PFSK-1 (cell line): ENCODE data around the gene ACP6.

Experiments
- FOXP2 ChIP-seq: optimal IDR thresholded peaks from 2 replicates; pipeline ENCODE3; 2011; ENCODE audit warnings: borderline replicate concordance, control low read depth, inconsistent platforms; ENCODE audit not compliant: insufficient read depth; ENCODE audit errors: extremely low read length, extremely low read depth
- POLR2AphosphoS5 ChIP-seq: IDR thresholded peaks from 2 replicates; pipeline ENCODE4 v1.6.1; 2012; ENCODE audit warnings: low read depth, mild to moderate bottlenecking, control low read depth, low read length, moderate library complexity
- REST ChIP-seq, 2 experiments: IDR thresholded peaks; 2 replicates each; pipeline versions ENCODE4 v1.6.1 to v1.8.0; 2011 to 2012; ENCODE audit warnings: low read depth in 2 of 2, low read length in 2 of 2, control low read depth in 1 of 2, inconsistent platforms in 1 of 2, mild to moderate bottlenecking in 1 of 2, moderate library complexity in 1 of 2; ENCODE audit not compliant: insufficient read depth in 1 of 2
- SIN3A ChIP-seq: IDR thresholded peaks from 2 replicates; pipeline ENCODE4 v1.6.1; 2012; ENCODE audit warnings: mild to moderate bottlenecking, low read length, moderate library complexity, borderline replicate concordance; ENCODE audit not compliant: insufficient read depth
- TAF1 ChIP-seq: IDR thresholded peaks from 2 replicates; pipeline ENCODE4 v1.6.1; 2012; ENCODE audit warnings: low read length, control low read depth, borderline replicate concordance; ENCODE audit not compliant: insufficient read depth

Gene ACP6

GRCh38 chr1:147613506-147613905 lies 56.8 kb downstream of the ACP6 start:
- TF ChIP-seq TAF1 (no peak), REST (IDR thresholded peaks at IDR 0.05; ENCODE audit: insufficient read depth in 1 of 2, low read depth in 2 of 2, low read length in 2 of 2) (no peak), POLR2AphosphoS5 (no peak), FOXP2 (no peak), SIN3A (no peak)

GRCh38 chr1:147612366-147612765 lies 58.0 kb downstream of the ACP6 start:
- TF ChIP-seq SIN3A (no peak), TAF1 (no peak), POLR2AphosphoS5 (no peak), FOXP2 (no peak), REST (IDR thresholded peaks at IDR 0.05; ENCODE audit: insufficient read depth in 1 of 2, low read depth in 2 of 2, low read length in 2 of 2) (no peak)

- TF ChIP-seq SIN3A (no peak), REST (IDR thresholded peaks at IDR 0.05; ENCODE audit: insufficient read depth in 1 of 2, low read depth in 2 of 2, low read length in 2 of 2) (no peak), POLR2AphosphoS5 (no peak), FOXP2 (no peak), TAF1 (no peak)
Measured at GRCh38 chr1:147611586-147611985, 58.7 kb downstream of the ACP6 start.

- TF ChIP-seq FOXP2 (no peak), POLR2AphosphoS5 (no peak), SIN3A (no peak)
Measured at GRCh38 chr1:147611021-147611426, 59.3 kb downstream of the ACP6 start.

- no peak for TF ChIP-seq FOXP2
- no peak for TF ChIP-seq POLR2AphosphoS5
Measured at GRCh38 chr1:147609358-147609757, 61.0 kb downstream of the ACP6 start.

GRCh38 chr1:147608596-147608995 lies 61.7 kb downstream of the ACP6 start:
- TF ChIP-seq REST (IDR thresholded peaks at IDR 0.05; ENCODE audit: insufficient read depth in 1 of 2, low read depth in 2 of 2, low read length in 2 of 2): no peak
- no peak for TF ChIP-seq TAF1
- no peak for TF ChIP-seq POLR2AphosphoS5
- no peak for TF ChIP-seq FOXP2
- TF ChIP-seq SIN3A: no peak
